ENCODE results near the gene EMP1. TPM values are rescaled to one million over a fixed set of nuclear protein-coding genes. Genes with fewer than 3 reads are reported as not detected.

Gene EMP1
- not detected for total RNA-seq (ENCODE audit: unreplicated experiment)
- long read RNA-seq, result 0 reads

GRCh38 chr12:13196130-13196921, at the start of gene EMP1:
Gene EMP1 (plus strand): TSS chr12:13196726. CDS start chr12:13211511, 14,785 bp downstream.
- H3K27ac Mint-ChIP-seq (ENCODE audit: unreplicated experiment), result no peak within 1 kb of the TSS
- H3K4me3 Mint-ChIP-seq (ENCODE audit: unreplicated experiment), result no peak within 1 kb of the TSS
- H3K27me3 Mint-ChIP-seq (ENCODE audit: unreplicated experiment), result no peaks in the 10 kb centered on the region

GRCh38 chr12:13147688-13148484, 48.6 kb upstream of the EMP1 start:
- no peak overlapping the region for H3K4me3 Mint-ChIP-seq (ENCODE audit: unreplicated experiment)
- no peaks in the 10 kb centered on the region for H3K4me1 Mint-ChIP-seq (ENCODE audit: low read depth, unreplicated experiment)
- DNase-seq, result no peak
- no peaks in the 10 kb centered on the region for H3K36me3 Mint-ChIP-seq (ENCODE audit: unreplicated experiment)
- peaks cover 3% of the 10 kb centered on the region for H3K9me3 Mint-ChIP-seq (ENCODE audit: unreplicated experiment)
- no peak overlapping the region for H3K27ac Mint-ChIP-seq (ENCODE audit: unreplicated experiment)
- H3K27me3 Mint-ChIP-seq (ENCODE audit: unreplicated experiment), result no peaks in the 10 kb centered on the region
- TF ChIP-seq CTCF (IDR thresholded peaks at IDR 0.05; ENCODE audit: partially characterized antibody, unreplicated experiment), result no peak

More at GRCh38 chr12:13196130-13196921, at the start of gene EMP1:
- no peak for TF ChIP-seq CTCF (IDR thresholded peaks at IDR 0.05; ENCODE audit: partially characterized antibody, unreplicated experiment)
- Mint-ChIP-seq H3K4me1 (ENCODE audit: low read depth, unreplicated experiment) (peaks cover 1% of the 10 kb centered on the region), H3K9me3 (ENCODE audit: unreplicated experiment) (no peaks in the 10 kb centered on the region), H3K36me3 (ENCODE audit: unreplicated experiment) (no peaks in the 10 kb centered on the region)
- no peak for DNase-seq

GRCh38 chr12:13148485-13148847, 48.1 kb upstream of the EMP1 start:
- H3K36me3 Mint-ChIP-seq (ENCODE audit: unreplicated experiment), result no peaks in the 10 kb centered on the region
- no peaks in the 10 kb centered on the region for H3K4me1 Mint-ChIP-seq (ENCODE audit: low read depth, unreplicated experiment)
- no peak overlapping the region for H3K4me3 Mint-ChIP-seq (ENCODE audit: unreplicated experiment)
- no peak for TF ChIP-seq CTCF (IDR thresholded peaks at IDR 0.05; ENCODE audit: partially characterized antibody, unreplicated experiment)
- peaks cover 3% of the 10 kb centered on the region for H3K9me3 Mint-ChIP-seq (ENCODE audit: unreplicated experiment)
- no peak for DNase-seq
- H3K27ac Mint-ChIP-seq (ENCODE audit: unreplicated experiment), result no peak overlapping the region
- H3K27me3 Mint-ChIP-seq (ENCODE audit: unreplicated experiment), result no peaks in the 10 kb centered on the region

- H3K27me3 Mint-ChIP-seq (ENCODE audit: unreplicated experiment), result no peaks in the 10 kb centered on the region
- no peak overlapping the region for H3K27ac Mint-ChIP-seq (ENCODE audit: unreplicated experiment)
- no peak for DNase-seq
- no peak overlapping the region for H3K4me3 Mint-ChIP-seq (ENCODE audit: unreplicated experiment)
- H3K9me3 Mint-ChIP-seq (ENCODE audit: unreplicated experiment), result peaks cover 3% of the 10 kb centered on the region
- no peak for TF ChIP-seq CTCF (IDR thresholded peaks at IDR 0.05; ENCODE audit: partially characterized antibody, unreplicated experiment)
- H3K4me1 Mint-ChIP-seq (ENCODE audit: low read depth, unreplicated experiment), result no peaks in the 10 kb centered on the region
- no peaks in the 10 kb centered on the region for H3K36me3 Mint-ChIP-seq (ENCODE audit: unreplicated experiment)
Observed at GRCh38 chr12:13149411-13149810, 47.1 kb upstream of the EMP1 start.

- no peak overlapping the region for H3K4me3 Mint-ChIP-seq (ENCODE audit: unreplicated experiment)
- DNase-seq, result no peak
- H3K9me3 Mint-ChIP-seq (ENCODE audit: unreplicated experiment), result peaks cover 3% of the 10 kb centered on the region
- H3K36me3 Mint-ChIP-seq (ENCODE audit: unreplicated experiment), result peaks cover 3% of the 10 kb centered on the region
- no peaks in the 10 kb centered on the region for H3K4me1 Mint-ChIP-seq (ENCODE audit: low read depth, unreplicated experiment)
- no peak overlapping the region for H3K27ac Mint-ChIP-seq (ENCODE audit: unreplicated experiment)
- no peaks in the 10 kb centered on the region for H3K27me3 Mint-ChIP-seq (ENCODE audit: unreplicated experiment)
- TF ChIP-seq CTCF (IDR thresholded peaks at IDR 0.05; ENCODE audit: partially characterized antibody, unreplicated experiment), result no peak
Observed at GRCh38 chr12:13152281-13152680, 44.2 kb upstream of the EMP1 start.
